ENCODE measurements around the gene ARMH1. TPM values are rescaled to one million over a fixed set of nuclear protein-coding genes. Genes with fewer than 3 reads are reported as not detected.

ARMH1 gene
- total and polyA plus RNA-seq, 5 experiments from 2014 or later: 46.2 to 79.0 (median 70.4) TPM

DNA sequence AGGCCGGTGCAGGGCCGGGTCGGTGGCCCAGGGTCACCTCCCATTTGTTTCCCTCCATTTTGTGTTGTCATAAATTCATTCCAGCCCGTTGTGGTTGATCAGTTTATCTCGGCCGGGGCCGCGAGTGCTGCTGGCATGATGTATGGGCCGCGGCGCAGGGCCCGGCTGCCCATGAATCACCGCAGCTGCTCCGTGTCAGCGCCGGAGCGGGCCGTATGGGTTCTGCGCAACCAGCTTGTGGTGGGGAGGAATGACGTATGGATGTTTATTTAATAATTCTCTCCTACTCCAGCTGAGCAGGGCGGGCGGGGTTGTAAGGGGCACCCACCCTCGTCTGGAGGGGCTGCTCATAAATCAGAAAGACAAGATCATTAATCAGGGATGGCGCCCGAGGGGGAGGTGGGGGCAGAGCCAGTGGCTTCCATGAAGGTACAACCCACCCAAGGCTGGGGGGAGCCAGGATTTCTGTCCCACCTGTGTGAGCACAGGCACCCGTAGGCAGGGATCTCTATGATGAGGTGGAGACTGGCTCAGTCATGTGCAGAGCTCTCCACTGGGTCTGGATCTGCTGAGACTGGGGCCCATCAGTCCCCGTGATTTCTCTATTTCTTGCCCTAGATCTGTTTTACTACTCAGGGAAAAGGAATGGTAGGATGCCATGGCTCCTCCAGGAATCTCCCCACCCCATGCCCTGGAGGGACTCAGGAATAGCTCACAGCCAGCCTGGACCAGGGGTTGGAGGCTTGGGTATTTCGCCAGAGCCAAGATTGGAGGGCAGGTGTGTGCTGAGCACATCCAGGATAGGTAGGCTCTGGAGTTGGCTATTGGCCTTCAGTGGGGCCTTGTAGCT is 28.0 kb upstream of the ARMH1 start:
- no peaks in the 10 kb centered on the region for H3K27me3 Mint-ChIP-seq
- POLR2A ChIA-PET: interaction anchor here (0.7 kb wide), 1 partner anchor 28 kb away, joined by 3 read pairs; the partner anchor contains the start of genes ARMH1 and TMEM53
- ATAC-seq: no peak
- no peaks in the 10 kb centered on the region for H3K9me3 Mint-ChIP-seq
- peaks cover 0 to 20% (median 10%) of the 10 kb centered on the region in 4 donors for H3K4me1 Mint-ChIP-seq
- peaks cover 0 to 90% (median 3%) of the 10 kb centered on the region in 3 donors for H3K36me3 Mint-ChIP-seq
- no peak overlapping the region for H3K4me3 Mint-ChIP-seq
- H3K27ac Mint-ChIP-seq: peak overlapping the region in 2 of 10 donors; percentile 48 to 56
- no peak for DNase-seq

DNA sequence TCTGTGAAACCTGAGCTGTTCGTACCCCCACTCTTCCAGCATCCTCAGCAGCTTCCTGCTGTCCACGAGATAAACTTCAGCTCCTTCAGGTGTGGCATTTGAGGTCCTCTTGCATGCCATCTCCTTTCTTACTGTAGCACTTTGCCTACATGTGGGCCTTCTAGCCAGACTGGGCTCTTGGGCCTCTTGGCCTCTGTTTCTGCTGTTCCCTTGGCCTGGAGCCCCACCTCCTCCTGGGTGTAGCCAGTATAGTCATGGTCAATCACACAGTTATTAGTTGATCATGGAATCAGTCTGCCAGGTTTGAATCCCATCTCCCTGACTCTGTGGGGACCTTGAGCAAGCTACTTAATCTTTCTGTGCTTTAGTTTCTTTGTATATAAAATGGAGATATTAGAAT is 26.6 kb upstream of the ARMH1 start:
- peaks cover 0 to 78% (median 3%) of the 10 kb centered on the region in 3 donors for H3K36me3 Mint-ChIP-seq

DNA sequence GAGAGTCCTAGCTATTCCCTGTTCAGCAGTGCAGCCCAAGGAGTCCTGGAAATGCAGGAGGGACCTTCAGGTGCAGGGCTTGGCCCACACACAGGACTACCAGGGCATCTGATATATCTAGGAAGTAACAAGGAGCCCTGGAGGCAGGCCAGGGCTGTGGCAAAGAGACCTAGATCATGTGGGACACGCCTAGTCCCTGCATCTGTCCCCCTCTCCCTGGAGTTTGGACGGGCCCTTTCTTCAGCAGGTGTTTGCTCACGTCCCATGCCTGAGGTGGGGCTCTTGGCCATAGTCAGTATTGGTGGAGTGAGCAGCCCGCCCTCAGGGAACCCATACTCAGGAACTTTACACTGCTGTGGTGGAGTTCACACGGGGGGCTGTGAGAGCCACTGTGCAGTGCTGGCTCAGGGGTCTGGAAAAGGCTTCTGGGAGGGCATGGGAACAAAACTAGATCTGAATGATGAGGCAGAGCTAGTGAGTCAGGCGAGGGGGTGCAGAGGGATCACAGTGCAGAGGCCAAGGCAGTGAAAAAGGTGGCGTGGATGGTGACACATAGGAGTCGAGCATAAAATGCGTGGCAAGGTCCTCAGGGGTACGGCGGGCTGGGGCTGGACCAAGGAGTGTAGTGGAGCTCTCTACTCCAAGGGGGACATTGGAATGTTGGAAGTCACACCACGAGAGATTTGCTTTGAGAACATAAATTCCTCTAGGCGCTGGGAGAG is 25.8 kb upstream of the ARMH1 start:
- H3K4me1 Mint-ChIP-seq: peaks cover 0 to 14% (median 4%) of the 10 kb centered on the region in 4 donors
- no peaks in the 10 kb centered on the region for H3K27me3 Mint-ChIP-seq
- no peak for DNase-seq
- H3K36me3 Mint-ChIP-seq: peaks cover 0 to 70% (median 0%) of the 10 kb centered on the region in 3 donors
- peak overlapping the region in 6 of 10 donors; percentile 52 to 78 (median 67) for H3K27ac Mint-ChIP-seq
- ATAC-seq: no peak
- no peak overlapping the region for H3K4me3 Mint-ChIP-seq
- no peaks in the 10 kb centered on the region for H3K9me3 Mint-ChIP-seq
- POLR2A ChIA-PET: no interaction called here

More for the DNA sequence above, 26.6 kb upstream of the ARMH1 start:
- H3K27me3 Mint-ChIP-seq: no peaks in the 10 kb centered on the region
- peak overlapping the region in 5 of 10 donors; percentile 4 to 73 (median 61) for H3K27ac Mint-ChIP-seq
- no peak overlapping the region for H3K4me3 Mint-ChIP-seq
- ATAC-seq: no peak
- peaks cover 0 to 18% (median 8%) of the 10 kb centered on the region in 4 donors for H3K4me1 Mint-ChIP-seq
- POLR2A ChIA-PET: interaction anchor here (1.1 kb wide), 1 partner anchor 16 kb away, joined by 3 read pairs; no protein-coding TSS in a partner anchor
- DNase-seq: no peak
- no peaks in the 10 kb centered on the region for H3K9me3 Mint-ChIP-seq

DNA sequence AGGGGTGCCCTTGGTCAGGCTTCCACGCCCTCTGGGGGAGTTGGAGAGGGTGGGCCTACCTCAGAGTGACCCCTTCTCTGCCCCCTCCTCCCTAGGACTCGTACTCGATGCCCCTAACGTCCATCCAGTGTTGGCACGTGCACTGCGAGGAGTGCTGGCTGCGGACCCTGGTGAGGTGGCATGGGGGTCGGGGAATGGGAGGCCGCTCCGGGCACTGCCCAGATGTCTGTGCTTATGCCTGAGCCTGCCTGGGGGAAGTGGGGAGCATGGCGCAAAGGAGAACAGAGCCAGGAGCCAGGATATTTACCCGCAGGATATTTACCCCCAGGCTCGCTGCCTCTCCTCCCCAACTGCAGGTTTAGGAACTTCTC is 24.7 kb upstream of the ARMH1 start:
- no peak for ATAC-seq
- Mint-ChIP-seq H3K27ac (no peak overlapping the region), H3K36me3 (peaks cover 0 to 63% (median 0%) of the 10 kb centered on the region in 3 donors)

DNA sequence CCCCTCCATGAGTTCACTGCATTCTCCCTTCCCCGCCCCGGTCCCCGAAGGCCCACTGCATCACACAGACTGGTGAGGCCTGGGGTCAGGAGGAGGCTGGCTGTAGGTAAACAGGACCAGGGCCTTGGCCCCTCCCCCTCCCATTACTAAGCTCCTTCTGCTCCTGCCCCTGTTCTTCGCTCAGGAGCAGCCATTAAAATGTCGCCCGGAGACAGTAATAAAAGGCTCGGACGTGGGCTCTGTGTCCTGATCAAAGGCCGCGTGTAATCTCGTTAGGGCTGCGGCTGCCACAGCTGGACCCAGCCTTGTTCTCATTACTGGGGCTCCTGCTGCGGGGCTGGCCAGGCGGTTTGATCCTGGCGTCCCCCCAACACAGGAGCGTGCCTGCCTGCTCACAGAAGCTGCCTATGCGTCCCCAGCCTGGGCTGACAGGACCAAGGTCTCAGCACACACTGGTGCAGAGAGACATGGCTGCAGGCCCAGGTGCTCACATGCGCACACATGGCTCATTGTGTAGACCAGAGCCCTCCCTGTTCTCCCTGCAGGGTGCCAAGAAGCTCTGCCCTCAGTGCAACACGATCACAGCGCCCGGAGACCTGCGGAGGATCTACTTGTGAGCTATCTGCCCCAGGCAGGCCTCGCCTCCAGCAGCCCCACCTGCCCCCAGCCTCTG is 24.2 kb upstream of the ARMH1 start:
- no peak for DNase-seq
- POLR2A ChIA-PET: interaction anchor here (1.1 kb wide), 1 partner anchor 13 kb away, joined by 3 read pairs; no protein-coding TSS in a partner anchor

More for the DNA sequence above, 24.7 kb upstream of the ARMH1 start:
- no peaks in the 10 kb centered on the region for H3K9me3 Mint-ChIP-seq
- peaks cover 0 to 10% (median 4%) of the 10 kb centered on the region in 4 donors for H3K4me1 Mint-ChIP-seq
- DNase-seq: no peak
- H3K4me3 Mint-ChIP-seq: no peak overlapping the region
- POLR2A ChIA-PET: no interaction called here
- H3K27me3 Mint-ChIP-seq: no peaks in the 10 kb centered on the region

DNA sequence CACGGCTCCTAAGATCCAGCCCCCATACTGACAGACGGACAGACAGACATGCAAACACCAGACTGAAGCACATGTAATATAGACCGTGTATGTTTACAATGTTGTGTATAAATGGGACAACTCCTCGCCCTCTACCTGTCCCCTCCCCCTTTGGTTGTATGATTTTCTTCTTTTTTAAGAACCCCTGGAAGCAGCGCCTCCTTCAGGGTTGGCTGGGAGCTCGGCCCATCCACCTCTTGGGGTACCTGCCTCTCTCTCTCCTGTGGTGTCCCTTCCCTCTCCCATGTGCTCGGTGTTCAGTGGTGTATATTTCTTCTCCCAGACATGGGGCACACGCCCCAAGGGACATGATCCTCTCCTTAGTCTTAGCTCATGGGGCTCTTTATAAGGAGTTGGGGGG is 23.4 kb upstream of the ARMH1 start:
- Mint-ChIP-seq H3K36me3 (peaks cover 0 to 51% (median 0%) of the 10 kb centered on the region in 3 donors), H3K4me1 (peaks cover 0 to 12% (median 4%) of the 10 kb centered on the region in 4 donors), H3K4me3 (no peak overlapping the region), H3K27ac (peak overlapping the region in 5 of 10 donors; percentile 8 to 85 (median 57)), H3K27me3 (no peaks in the 10 kb centered on the region), H3K9me3 (no peaks in the 10 kb centered on the region)
- ATAC-seq (no peak), DNase-seq (peak in 1 of 10 donors; percentile 52)
- POLR2A ChIA-PET: interaction anchor here (0.7 to 2.6 kb wide), 3 partner anchors 13 to 85 kb away, joined by 3 to 17 read pairs (median 3); no protein-coding TSS in a partner anchor

More for the DNA sequence above, 24.2 kb upstream of the ARMH1 start:
- H3K4me1 Mint-ChIP-seq: peaks cover 0 to 10% (median 4%) of the 10 kb centered on the region in 4 donors
- H3K36me3 Mint-ChIP-seq: peaks cover 0 to 58% (median 0%) of the 10 kb centered on the region in 3 donors
- no peaks in the 10 kb centered on the region for H3K9me3 Mint-ChIP-seq
- ATAC-seq: no peak
- no peaks in the 10 kb centered on the region for H3K27me3 Mint-ChIP-seq
- H3K4me3 Mint-ChIP-seq: no peak overlapping the region
- peak overlapping the region in 3 of 10 donors; percentile 8 to 85 (median 9) for H3K27ac Mint-ChIP-seq

DNA sequence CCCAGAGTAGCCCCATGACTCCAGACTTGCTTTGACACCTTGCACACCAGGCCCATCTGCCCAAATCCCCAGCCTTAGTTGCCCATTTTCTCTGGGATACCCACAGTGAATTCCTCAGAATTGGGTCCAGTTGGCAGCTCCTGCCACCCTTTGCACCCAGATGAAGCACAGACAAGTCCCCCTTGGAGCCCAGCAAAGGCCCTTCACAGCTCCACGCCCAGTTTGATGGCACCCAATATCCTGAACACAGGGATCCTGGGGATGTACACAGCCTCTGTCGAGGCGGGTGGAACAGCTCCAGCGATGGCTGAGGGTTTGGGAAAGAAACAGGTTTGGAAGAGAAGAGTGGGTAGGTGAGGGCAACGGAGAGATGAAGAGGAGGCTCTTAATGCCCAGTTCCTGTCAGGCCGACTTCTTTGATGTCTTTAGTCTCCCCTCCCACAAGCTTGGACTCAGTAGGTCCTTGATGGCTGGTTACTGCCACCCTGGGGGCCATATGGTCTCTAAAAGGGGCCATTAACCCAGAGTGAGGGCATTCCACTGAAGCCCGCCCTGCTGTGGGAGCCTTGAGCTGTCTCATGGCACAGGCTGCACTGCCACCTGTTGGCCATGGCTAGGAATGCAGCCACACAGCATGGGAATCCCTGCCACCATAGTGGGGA is 21.9 kb upstream of the ARMH1 start:
- peak; percentile 94 to 95 for ATAC-seq
- Mint-ChIP-seq H3K36me3 (peaks cover 0 to 38% (median 0%) of the 10 kb centered on the region in 3 donors), H3K4me3 (no peak overlapping the region), H3K4me1 (peaks cover 0 to 12% (median 4%) of the 10 kb centered on the region in 4 donors), H3K27me3 (no peaks in the 10 kb centered on the region), H3K27ac (peak overlapping the region in 9 of 10 donors; percentile 6 to 79 (median 66)), H3K9me3 (no peaks in the 10 kb centered on the region)
- POLR2A ChIA-PET: interaction anchor here (0.5 to 2.6 kb wide), 3 partner anchors 21 to 974 kb away, joined by 3 to 17 read pairs (median 4); no protein-coding TSS in a partner anchor
- DNase-seq: peak; percentile 53 to 82 (median 70)

DNA sequence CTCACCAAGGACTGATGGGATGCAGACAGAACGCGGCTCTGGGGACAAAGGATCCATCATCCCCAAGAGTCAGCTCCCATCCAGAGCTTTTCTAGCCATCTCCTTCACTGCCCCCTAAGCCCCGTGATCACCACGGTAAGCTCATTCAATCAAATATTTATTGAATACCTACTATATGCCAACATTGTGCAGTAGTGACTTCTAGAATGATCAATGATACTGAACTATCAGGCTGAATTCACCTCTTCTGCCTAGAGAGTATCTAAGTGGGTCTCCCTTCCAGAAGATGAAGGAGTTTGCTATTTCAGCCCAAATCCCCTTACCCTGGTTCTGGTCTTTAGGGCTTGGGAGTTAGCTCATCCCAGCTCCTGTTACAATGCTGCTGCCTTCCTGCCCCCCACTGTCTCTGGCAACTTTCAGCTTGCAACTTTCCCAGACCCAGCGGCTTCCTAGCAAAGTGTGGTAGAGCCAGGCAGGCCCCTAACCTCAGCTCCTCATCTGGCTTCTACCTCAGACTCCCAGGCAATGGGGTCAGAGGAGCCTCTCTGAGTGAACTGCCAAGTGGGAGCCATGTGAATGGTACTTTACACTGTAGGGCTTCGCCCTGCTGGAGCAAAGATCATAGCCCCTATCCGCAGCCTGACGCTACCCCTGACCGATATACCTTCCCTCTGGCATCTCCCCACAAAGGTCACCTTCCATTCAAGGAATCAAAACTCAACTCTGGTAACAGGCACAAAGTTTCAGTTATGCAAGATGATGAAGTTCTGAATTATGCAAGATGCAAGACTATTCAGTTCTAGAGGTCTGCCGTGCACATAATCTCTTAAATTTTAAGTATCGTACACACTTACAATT is 21.2 kb upstream of the ARMH1 start:
- peaks cover 0 to 12% (median 4%) of the 10 kb centered on the region in 4 donors for H3K4me1 Mint-ChIP-seq
- no peak overlapping the region for H3K4me3 Mint-ChIP-seq
- POLR2A ChIA-PET: interaction anchor here (1.2 to 2.6 kb wide), 2 partner anchors 21 to 82 kb away, joined by 4 to 17 read pairs; no protein-coding TSS in a partner anchor
- H3K27me3 Mint-ChIP-seq: no peaks in the 10 kb centered on the region
- H3K27ac Mint-ChIP-seq: peak overlapping the region in 2 of 10 donors; percentile 25 to 68
- H3K9me3 Mint-ChIP-seq: no peaks in the 10 kb centered on the region
- ATAC-seq (peak; percentile 6 to 7), DNase-seq (no peak)
- peaks cover 0 to 31% (median 0%) of the 10 kb centered on the region in 3 donors for H3K36me3 Mint-ChIP-seq

DNA sequence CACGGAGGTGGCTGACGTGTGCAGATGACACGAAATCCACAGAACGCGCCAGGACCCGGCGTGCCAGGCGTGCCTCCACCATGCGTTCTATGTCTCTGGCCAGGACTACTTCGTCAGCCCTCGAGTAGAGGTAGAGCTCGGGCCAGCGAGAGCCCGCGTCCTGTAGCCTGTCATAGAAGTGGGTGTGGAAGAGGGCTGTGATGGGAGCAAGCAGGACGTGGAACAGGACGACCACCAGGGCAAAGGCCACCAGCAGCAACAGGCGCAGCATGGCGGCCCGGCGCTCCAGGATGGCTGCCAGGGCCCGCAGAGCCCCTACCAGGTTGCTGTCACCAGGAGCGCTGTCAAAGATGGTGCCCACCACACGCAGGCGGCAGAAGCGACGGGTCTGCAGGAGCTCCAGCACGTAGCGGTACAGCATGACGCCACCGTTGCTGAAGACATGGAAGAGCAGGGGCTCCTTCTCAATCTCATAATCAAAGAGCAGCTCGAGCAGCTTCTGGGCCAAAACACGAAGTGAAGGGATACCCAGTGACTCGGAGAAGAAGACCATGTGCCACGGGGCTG is 19.8 kb upstream of the ARMH1 start:
- POLR2A ChIA-PET: no interaction called here
- H3K4me1 Mint-ChIP-seq: peaks cover 0 to 6% (median 3%) of the 10 kb centered on the region in 4 donors
- no peaks in the 10 kb centered on the region for H3K9me3 Mint-ChIP-seq
- no peak overlapping the region for H3K4me3 Mint-ChIP-seq
- no peak overlapping the region for H3K27ac Mint-ChIP-seq
- ATAC-seq: no peak
- no peak for DNase-seq
- peaks cover 0 to 18% (median 0%) of the 10 kb centered on the region in 3 donors for H3K36me3 Mint-ChIP-seq
- no peaks in the 10 kb centered on the region for H3K27me3 Mint-ChIP-seq

DNA sequence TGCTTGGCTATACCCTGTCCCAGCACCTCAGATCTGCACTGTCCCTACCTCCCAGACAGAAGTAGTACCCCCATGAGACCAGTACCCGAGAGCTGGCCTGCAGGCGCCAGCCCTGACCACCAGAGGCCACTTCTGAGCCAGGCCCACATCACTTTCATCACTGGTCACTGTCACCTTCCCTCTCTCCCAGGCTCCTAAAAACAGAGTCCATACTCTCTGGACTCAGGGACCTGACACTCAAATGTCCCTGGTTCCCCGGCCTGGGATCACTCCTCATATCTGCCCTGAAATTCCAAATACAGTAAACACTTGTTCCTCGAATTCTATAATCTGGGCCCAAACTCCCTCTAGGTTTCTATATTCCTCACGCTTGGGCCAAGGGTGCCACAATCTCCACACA is 18.9 kb upstream of the ARMH1 start:
- Mint-ChIP-seq H3K36me3 (peaks cover 0 to 10% (median 0%) of the 10 kb centered on the region in 3 donors), H3K4me1 (peaks cover 0 to 6% (median 3%) of the 10 kb centered on the region in 4 donors), H3K9me3 (no peaks in the 10 kb centered on the region), H3K27me3 (no peaks in the 10 kb centered on the region), H3K4me3 (no peak overlapping the region), H3K27ac (peak overlapping the region in 2 of 10 donors; percentile 1 to 37)
- no peak for ATAC-seq
- POLR2A ChIA-PET: no interaction called here
- no peak for DNase-seq

DNA sequence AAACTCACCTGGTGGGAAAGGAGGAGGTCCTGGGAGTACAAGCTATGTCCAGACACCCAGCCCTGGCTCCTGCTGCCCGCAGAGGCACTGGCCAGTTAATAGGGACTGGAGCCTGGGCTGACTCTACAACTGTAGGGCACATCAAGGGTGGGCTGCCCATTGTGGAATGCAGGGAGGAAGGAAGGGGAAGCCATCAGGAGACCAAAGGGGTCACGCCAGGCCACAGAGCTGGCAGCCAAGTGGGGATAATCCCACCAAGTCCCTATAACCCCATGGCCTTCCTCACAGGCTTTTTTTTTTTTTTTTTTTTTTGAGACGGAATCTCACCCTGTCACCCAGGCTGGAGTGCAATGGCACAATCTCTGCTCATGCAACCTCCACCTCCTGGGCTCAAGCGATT is 14.9 kb upstream of the ARMH1 start:
- Mint-ChIP-seq H3K9me3 (no peaks in the 10 kb centered on the region), H3K4me1 (peaks cover 9 to 12% (median 10%) of the 10 kb centered on the region in 4 donors), H3K36me3 (no peaks in the 10 kb centered on the region), H3K27me3 (no peaks in the 10 kb centered on the region), H3K27ac (peak overlapping the region in 1 of 10 donors; percentile 73), H3K4me3 (no peak overlapping the region)
- DNase-seq (no peak), ATAC-seq (no peak)
- POLR2A ChIA-PET: no interaction called here
